Upper lobe of left lung (tissue), 6 donors: ENCODE measurements around the gene REEP2. TPM values are rescaled to one million over a fixed set of nuclear protein-coding genes. Genes with fewer than 3 reads are reported as not detected.

Experiments used
- ATAC-seq, 2 donors: fragments of 200-7000 bp; cut with Tn5 transposase; one replicate each; pipeline ENCODE4 v1.9.1; 2022; ENCODE audit warnings: mild to moderate bottlenecking in 2 of 2, moderate library complexity in 2 of 2; ENCODE audit not compliant: low FRiP score in 2 of 2
- DNase-seq, 2 donors: peaks; one replicate each; pipeline ENCODE4 v3.0.0-alpha.2; 2019 to 2020
- H3K27ac ChIP-seq, 4 donors: fragments of 200-600 bp; sonication (generic); one replicate each; pipeline ENCODE4 v1.5.1; 2016 to 2019
- H3K27me3 ChIP-seq, 4 donors: fragments of 200-600 bp; sonication (generic); one replicate each; pipeline ENCODE4 v1.5.1; 2017 to 2019
- H3K36me3 ChIP-seq, 4 donors: fragments of 200-600 bp; sonication (generic); one replicate each; pipeline ENCODE4 v1.5.1; 2016 to 2019
- H3K4me1 ChIP-seq, 4 donors: fragments of 200-600 bp; sonication (generic); one replicate each; pipeline ENCODE4 v1.5.1; 2018 to 2019
- H3K4me3 ChIP-seq, 4 donors: fragments of 200-600 bp; sonication (generic); one replicate each; pipeline ENCODE4 v1.5.1; 2017 to 2019; ENCODE audit warnings: mild to moderate bottlenecking in 2 of 4, moderate library complexity in 1 of 4
- H3K9me3 ChIP-seq, 4 donors: fragments of 200-600 bp; sonication (generic); one replicate each; pipeline ENCODE4 v1.5.1; 2018 to 2019
- EP300 ChIP-seq, 4 donors: sonication (generic); formaldehyde crosslinking; IDR thresholded peaks; one replicate each; pipeline ENCODE4 v1.5.1; 2017; ENCODE audit warnings: antibody characterized with exemption in 4 of 4, control low read depth in 2 of 4
- POLR2A ChIP-seq, 4 donors: fragments of 450-650 bp; IDR thresholded peaks; one replicate each; pipeline ENCODE4 v1.5.1; 2016 to 2017; ENCODE audit warnings: antibody characterized with exemption in 4 of 4, mild to moderate bottlenecking in 2 of 4
- POLR2AphosphoS5 ChIP-seq, 2 donors: sonication (generic); formaldehyde crosslinking; IDR thresholded peaks; one replicate each; pipeline ENCODE4 v1.5.1; 2017; ENCODE audit warnings: antibody characterized with exemption in 2 of 2
- WGBS, 2 donors: methylation state at CpG; one replicate each; pipeline ENCODE4 v1.1.5; 2017 to 2018; 5-methylcytosine and 5-hydroxymethylcytosine counted together
- total RNA-seq, 6 donors: library from RNA; depleted of rRNA in 4 of 6; stranded (reverse); fragments of >200 nt in 4 of 6; gene quantifications; one replicate each; pipeline versions ENCODE4 v1.1.0 to v1.2.1, GENCODE V29; 2016 to 2021
- TF ChIP-seq, protein P1 (sequence below), 6 experiments: fragments of 450-650 bp in 4 of 6; fragments of 200-600 bp in 2 of 6; sonication (generic) in 2 of 6; IDR thresholded peaks; one replicate each; pipeline ENCODE4 v1.5.1; 2016 to 2019; ENCODE audit warnings: antibody characterized with exemption in 6 of 6
- donor health status: DM: no; HTN: no; CAD: no; lungs with moderate emphysema.
- donor health status: DM: no; HTN: yes; CAD: no; lungs with severe emphysema.

The REEP2 gene
- total RNA-seq, 6 donors from 2014 or later: 0.33 to 3.2 (median 0.46) TPM; not detected in 1

DNA sequence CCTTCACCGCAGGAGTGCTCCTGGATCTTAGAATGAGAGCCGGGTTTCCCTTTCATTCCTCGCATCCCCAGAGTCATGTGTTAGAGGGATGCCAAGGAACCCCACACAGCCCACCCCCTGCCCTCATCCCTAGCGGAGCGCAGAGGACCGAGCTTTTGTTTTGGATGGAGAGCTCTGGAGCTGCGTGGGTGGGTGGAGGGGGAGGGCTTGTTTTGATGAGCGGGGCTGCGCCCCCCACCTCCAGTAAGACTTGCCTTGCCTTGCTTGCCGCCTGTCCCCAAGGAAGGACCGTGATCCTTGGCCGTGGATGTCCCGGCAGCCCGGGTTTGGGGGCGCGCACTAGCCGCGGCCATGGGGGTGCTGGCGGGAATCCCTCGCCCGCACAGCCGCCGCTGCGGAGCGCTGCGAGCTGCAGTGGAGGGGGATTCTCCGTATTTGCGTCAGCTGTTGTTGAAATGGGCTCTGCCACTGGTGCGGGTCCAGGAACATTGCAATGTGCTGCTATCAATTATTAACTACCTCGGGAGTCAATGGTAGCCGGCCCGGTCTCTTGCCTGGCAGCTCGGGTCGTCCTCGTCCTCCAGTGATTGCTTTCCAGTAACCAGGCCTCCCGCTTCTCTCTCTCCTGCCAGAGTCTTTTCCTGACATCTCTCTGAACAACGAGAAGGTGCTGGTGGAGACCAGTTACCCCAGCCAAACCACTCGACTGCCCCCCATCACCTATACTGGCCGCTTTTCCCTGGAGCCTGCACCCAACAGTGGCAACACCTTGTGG is 27.5 kb downstream of the REEP2 start:
- peak overlapping the region; percentile 77 to 81 (median 78) for H3K4me3 ChIP-seq
- TF ChIP-seq POLR2A (IDR thresholded peaks at IDR 0.05) (no peak), POLR2AphosphoS5 (IDR thresholded peaks at IDR 0.05) (no peak), EP300 (IDR thresholded peaks at IDR 0.05) (no peak)
- TF ChIP-seq, protein P1, sequence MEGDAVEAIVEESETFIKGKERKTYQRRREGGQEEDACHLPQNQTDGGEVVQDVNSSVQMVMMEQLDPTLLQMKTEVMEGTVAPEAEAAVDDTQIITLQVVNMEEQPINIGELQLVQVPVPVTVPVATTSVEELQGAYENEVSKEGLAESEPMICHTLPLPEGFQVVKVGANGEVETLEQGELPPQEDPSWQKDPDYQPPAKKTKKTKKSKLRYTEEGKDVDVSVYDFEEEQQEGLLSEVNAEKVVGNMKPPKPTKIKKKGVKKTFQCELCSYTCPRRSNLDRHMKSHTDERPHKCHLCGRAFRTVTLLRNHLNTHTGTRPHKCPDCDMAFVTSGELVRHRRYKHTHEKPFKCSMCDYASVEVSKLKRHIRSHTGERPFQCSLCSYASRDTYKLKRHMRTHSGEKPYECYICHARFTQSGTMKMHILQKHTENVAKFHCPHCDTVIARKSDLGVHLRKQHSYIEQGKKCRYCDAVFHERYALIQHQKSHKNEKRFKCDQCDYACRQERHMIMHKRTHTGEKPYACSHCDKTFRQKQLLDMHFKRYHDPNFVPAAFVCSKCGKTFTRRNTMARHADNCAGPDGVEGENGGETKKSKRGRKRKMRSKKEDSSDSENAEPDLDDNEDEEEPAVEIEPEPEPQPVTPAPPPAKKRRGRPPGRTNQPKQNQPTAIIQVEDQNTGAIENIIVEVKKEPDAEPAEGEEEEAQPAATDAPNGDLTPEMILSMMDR (IDR thresholded peaks at IDR 0.05): no peak
- H3K27ac ChIP-seq: peak overlapping the region in 2 of 4 donors; percentile 96 to 99
- H3K36me3 ChIP-seq: peaks cover 0 to 17% (median 8%) of the 10 kb centered on the region in 4 donors
- H3K4me1 ChIP-seq: peaks cover 26 to 40% (median 34%) of the 10 kb centered on the region in 4 donors
- no peaks in the 10 kb centered on the region for H3K9me3 ChIP-seq
- 22 to 32% methylated on average over 12 to 38 of the region's 39 CpGs for WGBS, 2 donors
- no peak for ATAC-seq
- peak; percentile 48 to 88 for DNase-seq
- no peaks in the 10 kb centered on the region for H3K27me3 ChIP-seq

DNA sequence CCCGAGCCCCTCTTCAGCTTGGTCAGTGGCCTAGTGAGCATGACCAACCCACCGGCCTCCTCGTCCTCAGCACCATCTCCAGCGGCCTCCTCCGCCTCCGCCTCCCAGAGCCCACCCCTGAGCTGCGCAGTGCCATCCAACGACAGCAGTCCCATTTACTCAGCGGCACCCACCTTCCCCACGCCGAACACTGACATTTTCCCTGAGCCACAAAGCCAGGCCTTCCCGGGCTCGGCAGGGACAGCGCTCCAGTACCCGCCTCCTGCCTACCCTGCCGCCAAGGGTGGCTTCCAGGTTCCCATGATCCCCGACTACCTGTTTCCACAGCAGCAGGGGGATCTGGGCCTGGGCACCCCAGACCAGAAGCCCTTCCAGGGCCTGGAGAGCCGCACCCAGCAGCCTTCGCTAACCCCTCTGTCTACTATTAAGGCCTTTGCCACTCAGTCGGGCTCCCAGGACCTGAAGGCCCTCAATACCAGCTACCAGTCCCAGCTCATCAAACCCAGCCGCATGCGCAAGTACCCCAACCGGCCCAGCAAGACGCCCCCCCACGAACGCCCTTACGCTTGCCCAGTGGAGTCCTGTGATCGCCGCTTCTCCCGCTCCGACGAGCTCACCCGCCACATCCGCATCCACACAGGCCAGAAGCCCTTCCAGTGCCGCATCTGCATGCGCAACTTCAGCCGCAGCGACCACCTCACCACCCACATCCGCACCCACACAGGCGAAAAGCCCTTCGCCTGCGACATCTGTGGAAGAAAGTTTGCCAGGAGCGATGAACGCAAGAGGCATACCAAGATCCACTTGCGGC is 28.2 kb downstream of the REEP2 start:
- WGBS, 2 donors: 96 to 97% methylated on average over 40 to 44 of the region's 45 CpGs
- TF ChIP-seq EP300 (IDR thresholded peaks at IDR 0.05): no peak
- TF ChIP-seq POLR2AphosphoS5 (IDR thresholded peaks at IDR 0.05): no peak
- no peak for TF ChIP-seq POLR2A (IDR thresholded peaks at IDR 0.05)
- TF ChIP-seq, protein P1 (IDR thresholded peaks at IDR 0.05): no peak
- peaks cover 0 to 17% (median 8%) of the 10 kb centered on the region in 4 donors for H3K36me3 ChIP-seq
- peaks cover 26 to 40% (median 34%) of the 10 kb centered on the region in 4 donors for H3K4me1 ChIP-seq
- H3K27me3 ChIP-seq: no peaks in the 10 kb centered on the region
- peak overlapping the region; percentile 77 to 81 (median 78) for H3K4me3 ChIP-seq
- peak overlapping the region in 1 of 4 donors; percentile 96 for H3K27ac ChIP-seq
- ATAC-seq (no peak), DNase-seq (peak in 1 of 2 donors; percentile 90)
- H3K9me3 ChIP-seq: no peaks in the 10 kb centered on the region

DNA sequence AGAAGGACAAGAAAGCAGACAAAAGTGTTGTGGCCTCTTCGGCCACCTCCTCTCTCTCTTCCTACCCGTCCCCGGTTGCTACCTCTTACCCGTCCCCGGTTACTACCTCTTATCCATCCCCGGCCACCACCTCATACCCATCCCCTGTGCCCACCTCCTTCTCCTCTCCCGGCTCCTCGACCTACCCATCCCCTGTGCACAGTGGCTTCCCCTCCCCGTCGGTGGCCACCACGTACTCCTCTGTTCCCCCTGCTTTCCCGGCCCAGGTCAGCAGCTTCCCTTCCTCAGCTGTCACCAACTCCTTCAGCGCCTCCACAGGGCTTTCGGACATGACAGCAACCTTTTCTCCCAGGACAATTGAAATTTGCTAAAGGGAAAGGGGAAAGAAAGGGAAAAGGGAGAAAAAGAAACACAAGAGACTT is 28.9 kb downstream of the REEP2 start:
- TF ChIP-seq EP300 (IDR thresholded peaks at IDR 0.05) (no peak), POLR2A (IDR thresholded peaks at IDR 0.05) (peak in 2 of 4 donors; percentile 9 to 32)
- TF ChIP-seq, protein P1 (IDR thresholded peaks at IDR 0.05): no peak
- Histone ChIP-seq H3K27ac (no peak overlapping the region), H3K36me3 (peaks cover 0 to 17% (median 8%) of the 10 kb centered on the region in 4 donors), H3K9me3 (no peaks in the 10 kb centered on the region), H3K4me3 (peak overlapping the region in 2 of 4 donors; percentile 77 to 81), H3K4me1 (peaks cover 26 to 40% (median 34%) of the 10 kb centered on the region in 4 donors), H3K27me3 (no peaks in the 10 kb centered on the region)
- ATAC-seq (no peak), DNase-seq (no peak)
- 88 to 92% methylated on average over 14 of the region's 14 CpGs for WGBS, 2 donors

DNA sequence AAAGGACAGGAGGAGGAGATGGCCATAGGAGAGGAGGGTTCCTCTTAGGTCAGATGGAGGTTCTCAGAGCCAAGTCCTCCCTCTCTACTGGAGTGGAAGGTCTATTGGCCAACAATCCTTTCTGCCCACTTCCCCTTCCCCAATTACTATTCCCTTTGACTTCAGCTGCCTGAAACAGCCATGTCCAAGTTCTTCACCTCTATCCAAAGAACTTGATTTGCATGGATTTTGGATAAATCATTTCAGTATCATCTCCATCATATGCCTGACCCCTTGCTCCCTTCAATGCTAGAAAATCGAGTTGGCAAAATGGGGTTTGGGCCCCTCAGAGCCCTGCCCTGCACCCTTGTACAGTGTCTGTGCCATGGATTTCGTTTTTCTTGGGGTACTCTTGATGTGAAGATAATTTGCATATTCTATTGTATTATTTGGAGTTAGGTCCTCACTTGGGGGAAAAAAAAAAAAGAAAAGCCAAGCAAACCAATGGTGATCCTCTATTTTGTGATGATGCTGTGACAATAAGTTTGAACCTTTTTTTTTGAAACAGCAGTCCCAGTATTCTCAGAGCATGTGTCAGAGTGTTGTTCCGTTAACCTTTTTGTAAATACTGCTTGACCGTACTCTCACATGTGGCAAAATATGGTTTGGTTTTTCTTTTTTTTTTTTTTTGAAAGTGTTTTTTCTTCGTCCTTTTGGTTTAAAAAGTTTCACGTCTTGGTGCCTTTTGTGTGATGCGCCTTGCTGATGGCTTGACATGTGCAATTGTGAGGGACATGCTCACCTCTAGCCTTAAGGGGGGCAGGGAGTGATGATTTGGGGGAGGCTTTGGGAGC is 29.5 kb downstream of the REEP2 start:
- DNase-seq (no peak), ATAC-seq (no peak)
- WGBS, 2 donors: 89 to 92% methylated on average over 7 of the region's 7 CpGs
- Histone ChIP-seq H3K27me3 (no peaks in the 10 kb centered on the region), H3K9me3 (no peaks in the 10 kb centered on the region), H3K4me1 (peaks cover 24 to 36% (median 31%) of the 10 kb centered on the region in 4 donors), H3K36me3 (peaks cover 0 to 17% (median 8%) of the 10 kb centered on the region in 4 donors), H3K4me3 (peak overlapping the region in 1 of 4 donors; percentile 81), H3K27ac (no peak overlapping the region)
- TF ChIP-seq, protein P1 (IDR thresholded peaks at IDR 0.05): no peak
- TF ChIP-seq POLR2AphosphoS5 (IDR thresholded peaks at IDR 0.05) (no peak), POLR2A (IDR thresholded peaks at IDR 0.05) (peak in 1 of 4 donors; percentile 3), EP300 (IDR thresholded peaks at IDR 0.05) (no peak)
